WI38 (cell line): ENCODE measurements around the gene ASB4.
A peak's percentile ranks its signal among the peaks of the same experiment; 100 is the strongest.

Source experiments
- H3K4me3 ChIP-seq: 2 replicates; pipeline ENCODE4 v1.5.1; 2011; ENCODE audit warnings: low read depth, mild to moderate bottlenecking, control low read depth, low read length
- CTCF ChIP-seq: IDR thresholded peaks from 2 replicates; pipeline ENCODE4 v1.5.1; 2012; ENCODE audit warnings: low read depth, mild to moderate bottlenecking, control low read depth, low read length

The ASB4 gene

GRCh38 chr7:95511716-95512260 is 26.0 kb downstream of the ASB4 start:
- peak; percentile 76 for TF ChIP-seq CTCF
- no peak overlapping the region for H3K4me3 ChIP-seq

GRCh38 chr7:95517458-95517857 is 31.7 kb downstream of the ASB4 start:
- TF ChIP-seq CTCF, result no peak
- no peak overlapping the region for H3K4me3 ChIP-seq

- no peak for TF ChIP-seq CTCF
Observed at GRCh38 chr7:95517870-95518269, 32.1 kb downstream of the ASB4 start.

GRCh38 chr7:95520136-95520535 is 34.4 kb downstream of the ASB4 start:
- TF ChIP-seq CTCF, result no peak
- H3K4me3 ChIP-seq, result no peak overlapping the region

More at GRCh38 chr7:95517870-95518269, 32.1 kb downstream of the ASB4 start:
- no peak overlapping the region for H3K4me3 ChIP-seq

GRCh38 chr7:95525503-95525902 is 39.8 kb downstream of the ASB4 start:
- no peak overlapping the region for H3K4me3 ChIP-seq
- TF ChIP-seq CTCF, result no peak

GRCh38 chr7:95526128-95526738 is 40.5 kb downstream of the ASB4 start:
- H3K4me3 ChIP-seq, result no peak overlapping the region
- no peak for TF ChIP-seq CTCF

- peak; percentile 52 for TF ChIP-seq CTCF
- H3K4me3 ChIP-seq, result no peak overlapping the region
Observed at GRCh38 chr7:95527033-95527775, 41.5 kb downstream of the ASB4 start.
